HCT116 (cell line): ENCODE results near the gene SLC6A6. TPM values are rescaled to one million over a fixed set of nuclear protein-coding genes. Genes with fewer than 3 reads are reported as not detected.

Experiments used
- ATAC-seq: fragments of 200-7000 bp; cut with Tn5 transposase; 2 replicates; pipeline ENCODE4 v1.9.1; 2020; ENCODE audit warnings: mild to moderate bottlenecking, moderate library complexity
- BruUV-seq: library from RNA; stranded (reverse); fragments of 400-500 nt; replicated peaks from 2 replicates; lab custom pipeline; 2021; lab: Mats Ljungman, UMichigan
- CTCF ChIA-PET: fragments of 300-600 bp; sonication (Branson Sonifier 250); formaldehyde crosslinking; loops from one replicate; lab custom pipeline; 2021; ENCODE audit warnings: antibody characterized with exemption; lab: Charles Lee
- POLR2A ChIA-PET: fragments of 300-600, 350-600 bp; sonication (Branson Sonifier 250); formaldehyde crosslinking; loops from one replicate; lab custom pipeline; 2021; ENCODE audit warnings: antibody characterized with exemption; lab: Charles Lee
- RAD21 ChIA-PET, 2 experiments: fragments of 300-600 bp; sonication (Branson Sonifier 250); formaldehyde crosslinking; loops; one replicate each; lab custom pipeline; 2023; ENCODE audit warnings: low total read pairs in 2 of 2; ENCODE audit not compliant: uncharacterized antibody in 2 of 2, unreplicated experiment in 2 of 2, low non-redundant PET in 1 of 2; lab: Charles Lee
- DNase-seq: peaks from one replicate; pipeline ENCODE4 v3.0.0-alpha.2; 2010; ENCODE audit warnings: low read depth, low spot score
- H2AFZ ChIP-seq: fragments of 200-600 bp; shearing (Covaris generic), sonication (generic); 2 replicates; pipeline ENCODE4 v1.6.1; 2017; ENCODE audit warnings: low read depth, mixed run types, mixed read lengths, antibody characterized with exemption, low read length; ENCODE audit not compliant: poor library complexity, severe bottlenecking
- H3K27ac ChIP-seq: 2 replicates; pipeline ENCODE4 v1.5.1; 2012; ENCODE audit warnings: low read depth, low read length
- H3K27me3 ChIP-seq: fragments of 200-600 bp; sonication (generic); 2 replicates; pipeline ENCODE4 v1.6.1; 2016; ENCODE audit warnings: mixed run types, low read length, mixed read lengths; ENCODE audit not compliant: insufficient read depth
- H3K36me3 ChIP-seq, 2 experiments: fragments of 200-500 bp in 1 of 2; fragments of 200-600 bp in 1 of 2; sonication (Bioruptor generic) in 1 of 2; sonication (generic) in 1 of 2; 2 replicates each; pipeline versions ENCODE4 v1.5.1 to v1.6.1; 2014 to 2016; ENCODE audit warnings: low read length in 2 of 2, inconsistent platforms in 1 of 2, mixed read lengths in 1 of 2, mixed run types in 1 of 2; ENCODE audit not compliant: insufficient read depth in 2 of 2, control insufficient read depth in 1 of 2
- H3K4me1 ChIP-seq, 2 experiments: fragments of 200-600 bp in 1 of 2; sonication (generic) in 1 of 2; 2 replicates each; pipeline versions ENCODE4 v1.5.1 to v1.6.1; 2012 to 2017; ENCODE audit warnings: low read length in 2 of 2, inconsistent platforms in 1 of 2, mild to moderate bottlenecking in 1 of 2, mixed read lengths in 1 of 2, mixed run types in 1 of 2, moderate library complexity in 1 of 2; ENCODE audit not compliant: insufficient read depth in 2 of 2, control insufficient read depth in 1 of 2
- H3K4me2 ChIP-seq: fragments of 200-600 bp; sonication (generic); 2 replicates; pipeline ENCODE4 v1.6.1; 2017; ENCODE audit warnings: mixed run types, low read length, mixed read lengths
- H3K4me3 ChIP-seq, 2 experiments: fragments of 200-600 bp in 1 of 2; sonication (generic) in 1 of 2; replicated peaks in 1 of 2; 2 replicates each; pipeline ENCODE4 v1.5.1; 2011 to 2016; ENCODE audit warnings: low read length in 2 of 2, control low read depth in 1 of 2, low read depth in 1 of 2, mild to moderate bottlenecking in 1 of 2, mixed read lengths in 1 of 2, mixed run types in 1 of 2
- H3K79me2 ChIP-seq: fragments of 200-600 bp; sonication (generic); 2 replicates; pipeline ENCODE4 v1.6.1; 2017; ENCODE audit warnings: mild to moderate bottlenecking, mixed run types, low read length, moderate library complexity, mixed read lengths; ENCODE audit not compliant: insufficient read depth
- H3K9ac ChIP-seq: fragments of 200-600 bp; sonication (generic); 2 replicates; pipeline ENCODE4 v1.6.1; 2016; ENCODE audit warnings: low read length, mixed read lengths
- H3K9me2 ChIP-seq: fragments of 200-600 bp; sonication (generic), shearing (Covaris generic); 2 replicates; pipeline ENCODE4 v1.6.1; 2017; ENCODE audit warnings: mixed run types, mild to moderate bottlenecking, moderate library complexity; ENCODE audit not compliant: insufficient read depth
- H3K9me3 ChIP-seq, 2 experiments: fragments of 200-500 bp in 1 of 2; fragments of 200-600 bp in 1 of 2; sonication (Bioruptor generic) in 1 of 2; sonication (generic) in 1 of 2; 2 replicates each; pipeline ENCODE4 v1.6.1; 2014 to 2017; ENCODE audit warnings: low read length in 2 of 2, mixed read lengths in 2 of 2, inconsistent platforms in 1 of 2, low read depth in 1 of 2, mild to moderate bottlenecking in 1 of 2, mixed run types in 1 of 2, moderate library complexity in 1 of 2; ENCODE audit not compliant: control insufficient read depth in 1 of 2, insufficient read depth in 1 of 2
- H4K20me1 ChIP-seq: fragments of 200-600 bp; sonication (generic), shearing (Covaris generic); 2 replicates; pipeline ENCODE4 v1.6.1; 2017; ENCODE audit warnings: mixed run types, mild to moderate bottlenecking, moderate library complexity; ENCODE audit not compliant: insufficient read depth
- CBX3 ChIP-seq: IDR thresholded peaks from 2 replicates; pipeline ENCODE4 v1.6.1; 2012; ENCODE audit warnings: low read depth
- CEBPB ChIP-seq: IDR thresholded peaks from 2 replicates; pipeline ENCODE4 v1.6.1; 2012; ENCODE audit warnings: low read depth
- EZH2 ChIP-seq: fragments of 200-600 bp; sonication (generic); IDR thresholded peaks from 2 replicates; pipeline ENCODE4 v1.6.1; 2017; ENCODE audit warnings: antibody characterized with exemption, mixed run types
- EZH2phosphoT487 ChIP-seq: fragments of 200-600 bp; IDR thresholded peaks from 2 replicates; pipeline ENCODE4 v1.6.1; 2018; ENCODE audit warnings: antibody characterized with exemption, borderline replicate concordance
- TCF7L2 ChIP-seq: IDR thresholded peaks from 2 replicates; pipeline ENCODE4 v1.7.0; 2011; ENCODE audit warnings: borderline replicate concordance, inconsistent platforms; ENCODE audit not compliant: insufficient read depth, insufficient read length; ENCODE audit errors: extremely low read depth
- ZFX ChIP-seq: fragments of 450-650 bp; IDR thresholded peaks from 2 replicates; pipeline ENCODE4 v1.6.1; 2017
- ZNF274 ChIP-seq: fragments of 200-500 bp; sonication (Bioruptor generic); IDR thresholded peaks from 2 replicates; pipeline ENCODE4 v1.6.1; 2014; ENCODE audit warnings: mild to moderate bottlenecking, low read depth, low read length, inconsistent platforms
- intact Hi-C: fragments of 100-400 bp; cut with micrococcal nuclease; formaldehyde crosslinking; loops from 2 replicates; pipeline ENCODE4 v1.10.0; 2022
- total RNA-seq: library from RNA; stranded (reverse); gene quantifications from one replicate; pipeline ENCODE4 v1.2.1, GENCODE V29; 2021; ENCODE audit not compliant: unreplicated experiment
- TF ChIP-seq, protein P1 (sequence below): IDR thresholded peaks from 2 replicates; pipeline ENCODE4 v1.6.1; 2012
- TF ChIP-seq, protein P2 (sequence below): IDR thresholded peaks from 2 replicates; pipeline ENCODE4 v1.6.1; 2012; ENCODE audit warnings: low read depth

The SLC6A6 gene
- total RNA-seq, 1 experiment from 2014 or later, result 36.3 TPM

DNA sequence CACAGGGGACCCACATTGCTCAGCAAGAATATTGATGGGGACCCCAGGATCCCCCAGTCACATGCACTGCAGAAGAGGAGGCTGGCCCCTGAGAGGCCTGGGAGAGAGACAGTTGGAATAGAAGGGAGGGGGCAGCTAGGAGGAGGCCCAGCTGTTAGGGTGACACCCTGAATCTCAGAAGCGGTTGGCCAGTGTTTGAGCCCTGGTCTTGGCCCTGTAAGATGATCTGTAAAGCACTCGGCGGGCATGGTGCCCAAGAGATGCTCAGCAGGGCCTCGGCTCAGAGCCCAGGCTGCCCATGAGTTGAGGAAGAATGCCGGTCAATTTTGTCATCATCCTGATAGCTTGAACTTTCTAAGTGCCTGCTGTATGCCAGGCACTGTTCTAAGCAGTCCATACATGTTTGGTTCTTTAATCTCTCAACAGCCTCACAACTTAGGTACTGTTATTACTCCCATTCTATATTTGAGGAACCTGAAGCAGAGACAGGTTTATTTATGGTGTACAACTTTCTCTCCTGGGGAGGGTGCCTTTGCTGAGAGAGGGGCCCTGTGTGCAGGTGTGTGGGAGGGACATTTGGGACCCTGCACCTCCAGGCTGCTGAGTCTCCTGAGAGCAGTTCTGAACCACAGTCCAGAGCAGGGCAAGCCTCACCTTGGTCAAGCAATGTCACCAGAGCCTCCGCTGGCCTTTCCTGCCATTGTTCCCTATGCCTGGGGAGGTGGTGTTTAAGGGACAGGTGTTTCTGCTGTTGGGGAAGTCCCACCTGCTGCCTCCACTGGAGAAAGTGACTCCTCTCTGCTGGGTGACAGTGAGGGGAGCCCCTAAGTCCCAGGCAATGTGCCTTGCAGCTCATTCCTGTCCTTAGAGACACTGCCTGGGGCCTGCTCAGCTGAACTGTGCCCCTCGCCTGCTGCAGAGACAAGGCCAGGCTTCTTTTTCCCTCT, 26.0 kb downstream of the SLC6A6 start:
- no peak for DNase-seq
- TF ChIP-seq ZNF274, result no peak
- no peak for TF ChIP-seq EZH2
- TF ChIP-seq CBX3, result no peak
- TF ChIP-seq, protein P1, sequence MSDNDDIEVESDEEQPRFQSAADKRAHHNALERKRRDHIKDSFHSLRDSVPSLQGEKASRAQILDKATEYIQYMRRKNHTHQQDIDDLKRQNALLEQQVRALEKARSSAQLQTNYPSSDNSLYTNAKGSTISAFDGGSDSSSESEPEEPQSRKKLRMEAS, result no peak
- TF ChIP-seq EZH2phosphoT487, result no peak
- no peak for TF ChIP-seq TCF7L2
- TF ChIP-seq, protein P2, sequence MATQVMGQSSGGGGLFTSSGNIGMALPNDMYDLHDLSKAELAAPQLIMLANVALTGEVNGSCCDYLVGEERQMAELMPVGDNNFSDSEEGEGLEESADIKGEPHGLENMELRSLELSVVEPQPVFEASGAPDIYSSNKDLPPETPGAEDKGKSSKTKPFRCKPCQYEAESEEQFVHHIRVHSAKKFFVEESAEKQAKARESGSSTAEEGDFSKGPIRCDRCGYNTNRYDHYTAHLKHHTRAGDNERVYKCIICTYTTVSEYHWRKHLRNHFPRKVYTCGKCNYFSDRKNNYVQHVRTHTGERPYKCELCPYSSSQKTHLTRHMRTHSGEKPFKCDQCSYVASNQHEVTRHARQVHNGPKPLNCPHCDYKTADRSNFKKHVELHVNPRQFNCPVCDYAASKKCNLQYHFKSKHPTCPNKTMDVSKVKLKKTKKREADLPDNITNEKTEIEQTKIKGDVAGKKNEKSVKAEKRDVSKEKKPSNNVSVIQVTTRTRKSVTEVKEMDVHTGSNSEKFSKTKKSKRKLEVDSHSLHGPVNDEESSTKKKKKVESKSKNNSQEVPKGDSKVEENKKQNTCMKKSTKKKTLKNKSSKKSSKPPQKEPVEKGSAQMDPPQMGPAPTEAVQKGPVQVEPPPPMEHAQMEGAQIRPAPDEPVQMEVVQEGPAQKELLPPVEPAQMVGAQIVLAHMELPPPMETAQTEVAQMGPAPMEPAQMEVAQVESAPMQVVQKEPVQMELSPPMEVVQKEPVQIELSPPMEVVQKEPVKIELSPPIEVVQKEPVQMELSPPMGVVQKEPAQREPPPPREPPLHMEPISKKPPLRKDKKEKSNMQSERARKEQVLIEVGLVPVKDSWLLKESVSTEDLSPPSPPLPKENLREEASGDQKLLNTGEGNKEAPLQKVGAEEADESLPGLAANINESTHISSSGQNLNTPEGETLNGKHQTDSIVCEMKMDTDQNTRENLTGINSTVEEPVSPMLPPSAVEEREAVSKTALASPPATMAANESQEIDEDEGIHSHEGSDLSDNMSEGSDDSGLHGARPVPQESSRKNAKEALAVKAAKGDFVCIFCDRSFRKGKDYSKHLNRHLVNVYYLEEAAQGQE, result no peak
- TF ChIP-seq CEBPB, result no peak
- TF ChIP-seq ZFX, result no peak
- Histone ChIP-seq H3K4me2 (no peak overlapping the region), H3K4me3 (no peak overlapping the region), H3K9ac (no peak overlapping the region), H2AFZ (no peak overlapping the region), H4K20me1 (no peaks in the 10 kb centered on the region), H3K36me3 (0 out of 4 replicates have a peak, but pooled peaks cover 0 to 2% of the 10 kb centered on the region in 2 experiments), H3K27ac (no peak overlapping the region), H3K79me2 (peaks cover 54% of the 10 kb centered on the region), H3K9me3 (no peaks in the 10 kb centered on the region), H3K4me1 (peaks cover 28 to 46% of the 10 kb centered on the region in 2 experiments), H3K27me3 (no peaks in the 10 kb centered on the region), H3K9me2 (no peaks in the 10 kb centered on the region)
- POLR2A ChIA-PET, result no interaction called here
- no TSS peak for BruUV-seq
- CTCF ChIA-PET, result no interaction called here
- RAD21 ChIA-PET, result no interaction called here
- intact Hi-C loops, result no loop called here
- no peak for ATAC-seq
